NT2/D1 (cell line): ENCODE data around the gene UBE2L6.

Source experiments
- DNase-seq: peaks from one replicate; pipeline ENCODE4 v3.0.0-alpha.2; 2011; ENCODE audit warnings: low read depth, low spot score
- H3K27me3 ChIP-seq: 2 replicates; pipeline ENCODE4 v1.6.0; 2011; ENCODE audit warnings: mild to moderate bottlenecking; ENCODE audit not compliant: insufficient read length, insufficient read depth
- H3K36me3 ChIP-seq: 2 replicates; pipeline ENCODE4 v1.6.1; 2011; ENCODE audit warnings: mild to moderate bottlenecking, low read length, mixed read lengths; ENCODE audit not compliant: insufficient read depth, insufficient read length
- H3K4me1 ChIP-seq: 2 replicates; pipeline ENCODE4 v1.5.1; 2011; ENCODE audit not compliant: insufficient read depth, insufficient read length
- H3K4me3 ChIP-seq: 2 replicates; pipeline ENCODE4 v1.5.1; 2011; ENCODE audit warnings: low read depth; ENCODE audit not compliant: insufficient read length
- H3K9ac ChIP-seq: 2 replicates; pipeline ENCODE4 v1.6.0; 2011; ENCODE audit warnings: low read depth; ENCODE audit not compliant: insufficient read length
- H3K9me3 ChIP-seq: 2 replicates; pipeline ENCODE4 v1.5.1; 2011; ENCODE audit warnings: mild to moderate bottlenecking, low read length; ENCODE audit not compliant: insufficient read depth
- SUZ12 ChIP-seq: IDR thresholded peaks from 2 replicates; pipeline ENCODE4 v1.6.1; 2011; ENCODE audit not compliant: insufficient read length, insufficient read depth; ENCODE audit errors: extremely low read depth
- YY1 ChIP-seq: IDR thresholded peaks from 2 replicates; pipeline ENCODE4 v1.6.1; 2011; ENCODE audit not compliant: insufficient read length, insufficient read depth
- ZNF274 ChIP-seq: IDR thresholded peaks from 2 replicates; pipeline ENCODE4 v1.6.1; 2011; ENCODE audit warnings: mild to moderate bottlenecking, low read depth, low read length

UBE2L6 gene

DNA sequence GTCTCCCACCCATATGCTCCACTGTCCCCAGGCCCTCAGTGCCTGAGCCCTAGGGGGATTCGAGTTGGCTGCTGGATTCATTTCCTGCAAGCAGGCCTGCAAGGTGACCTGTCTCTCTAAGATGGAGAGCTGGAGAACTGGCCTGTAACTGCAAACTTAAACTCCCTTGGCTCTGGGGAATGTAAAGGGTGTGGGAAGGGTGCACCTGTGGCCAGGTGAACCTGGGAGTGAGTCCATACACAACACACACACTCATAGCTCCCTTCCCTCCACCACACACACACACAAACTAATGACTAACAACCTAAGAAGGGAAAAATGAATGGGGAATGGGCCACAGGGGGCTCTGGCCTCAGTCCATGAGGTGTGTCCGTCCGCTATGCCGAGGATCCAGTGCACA lies 15.5 kb downstream of the UBE2L6 start:
- DNase-seq: no peak
- H3K9me3 ChIP-seq: no peaks in the 10 kb centered on the region
- H3K4me1 ChIP-seq: peaks cover 10% of the 10 kb centered on the region
- no peak overlapping the region for H3K9ac ChIP-seq
- H3K27me3 ChIP-seq: no peaks in the 10 kb centered on the region
- H3K36me3 ChIP-seq: peaks cover 3% of the 10 kb centered on the region
- no peak overlapping the region for H3K4me3 ChIP-seq
- TF ChIP-seq SUZ12 (no peak), ZNF274 (no peak), YY1 (no peak)

DNA sequence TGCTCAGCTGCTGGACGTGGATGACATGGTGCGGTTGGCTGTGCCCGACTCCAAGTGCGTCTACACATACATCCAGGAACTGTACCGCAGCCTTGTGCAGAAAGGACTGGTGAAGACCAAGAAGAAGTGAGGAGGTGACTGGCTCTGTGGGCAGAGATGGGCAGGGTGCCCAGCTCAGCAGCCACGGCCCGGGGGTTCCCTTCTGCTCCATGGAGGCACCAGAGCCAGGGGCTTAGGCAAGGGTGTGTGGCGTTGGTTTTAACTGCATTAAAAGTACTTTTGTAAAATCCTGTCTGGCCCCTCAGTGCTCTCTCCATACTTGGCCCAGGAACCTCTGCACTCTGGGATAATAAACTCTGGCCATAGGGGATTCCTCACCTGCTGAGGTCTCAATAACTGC lies 17.5 kb downstream of the UBE2L6 start:
- Histone ChIP-seq H3K27me3 (no peaks in the 10 kb centered on the region), H3K9me3 (no peaks in the 10 kb centered on the region), H3K4me1 (peaks cover 5% of the 10 kb centered on the region), H3K9ac (no peak overlapping the region), H3K36me3 (peaks cover 3% of the 10 kb centered on the region), H3K4me3 (no peak overlapping the region)
- TF ChIP-seq SUZ12 (no peak), YY1 (no peak), ZNF274 (no peak)
- no peak for DNase-seq

DNA sequence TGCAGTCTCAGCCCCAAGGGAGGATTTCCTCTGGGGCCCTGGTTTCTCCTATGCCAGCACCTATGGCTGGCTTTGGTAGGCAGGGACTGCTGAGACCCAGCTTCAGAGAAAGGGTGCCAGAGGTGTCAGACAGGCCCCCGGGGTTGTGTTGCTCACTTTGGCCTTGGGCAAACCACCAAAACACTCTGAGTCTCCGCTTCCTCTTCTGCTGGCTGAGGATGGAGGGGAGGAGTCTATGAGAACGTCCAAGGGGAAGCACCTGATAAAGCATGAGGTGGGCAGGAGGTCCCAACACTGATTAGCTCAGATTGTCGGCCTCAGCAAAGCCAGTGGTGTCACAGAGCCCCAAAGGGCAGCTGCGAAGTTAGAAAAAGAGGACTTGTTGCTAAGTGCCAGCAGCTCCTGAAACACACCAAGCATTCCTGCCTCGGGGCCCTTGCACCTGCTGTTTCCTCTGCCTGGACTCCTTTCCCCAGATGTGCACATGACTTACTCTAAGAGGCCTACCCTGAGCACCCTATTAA lies 19.6 kb downstream of the UBE2L6 start:
- no peak for TF ChIP-seq ZNF274
- TF ChIP-seq YY1: no peak
- no peak for TF ChIP-seq SUZ12
- DNase-seq: no peak
- Histone ChIP-seq H3K9ac (no peak overlapping the region), H3K36me3 (peaks cover 3% of the 10 kb centered on the region), H3K4me3 (no peak overlapping the region), H3K27me3 (no peaks in the 10 kb centered on the region), H3K4me1 (peaks cover 12% of the 10 kb centered on the region), H3K9me3 (no peaks in the 10 kb centered on the region)

DNA sequence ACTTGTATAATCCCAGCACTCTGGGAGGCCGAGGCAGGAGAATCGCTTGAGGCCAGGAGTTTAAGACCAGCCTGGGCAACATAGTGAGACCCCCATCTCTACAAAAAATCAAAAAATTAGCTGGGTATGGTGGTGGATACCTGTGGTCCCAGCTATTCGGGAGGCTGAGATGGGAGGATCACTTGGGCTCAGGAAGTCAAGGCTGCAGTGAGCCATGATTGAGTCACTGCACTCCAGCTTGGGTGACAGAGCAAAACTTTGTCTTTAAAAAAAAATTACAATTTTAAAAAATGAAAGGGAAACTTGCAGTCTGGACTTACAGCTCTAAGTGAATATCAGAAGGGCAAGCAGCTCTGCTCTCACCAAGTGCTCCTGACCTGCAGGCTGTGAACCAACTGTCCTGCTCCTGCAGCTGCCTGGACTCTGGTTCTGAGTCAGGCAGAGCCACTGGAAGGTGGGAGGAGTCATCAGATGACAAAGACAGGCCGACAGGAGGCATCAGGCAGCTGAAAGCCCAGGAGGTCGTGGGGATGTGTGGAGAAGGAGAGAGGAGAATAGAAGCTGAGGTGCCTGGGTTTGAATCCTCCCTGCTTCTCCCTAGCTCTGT lies 20.5 kb downstream of the UBE2L6 start:
- no peak for DNase-seq

DNA sequence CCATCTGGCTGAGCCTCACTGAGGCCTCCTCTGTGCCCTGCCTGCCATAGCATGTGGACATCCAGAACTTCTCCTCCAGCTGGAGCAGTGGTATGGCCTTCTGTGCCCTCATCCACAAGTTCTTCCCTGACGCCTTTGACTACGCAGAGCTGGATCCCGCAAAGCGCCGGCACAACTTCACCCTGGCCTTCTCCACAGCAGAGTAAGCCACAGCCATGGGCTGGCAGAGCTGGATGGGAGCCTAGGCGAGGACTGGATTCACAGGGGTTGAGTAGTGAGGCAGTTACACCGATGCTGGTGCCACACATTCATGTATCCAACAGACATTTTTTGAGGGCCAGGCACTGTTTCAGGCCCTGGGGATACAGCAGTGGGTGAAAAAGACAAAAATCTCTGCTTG lies 21.0 kb downstream of the UBE2L6 start:
- H3K4me1 ChIP-seq: peaks cover 12% of the 10 kb centered on the region
- no peak overlapping the region for H3K4me3 ChIP-seq
- H3K9me3 ChIP-seq: no peaks in the 10 kb centered on the region
- H3K36me3 ChIP-seq: no peaks in the 10 kb centered on the region
- no peak for TF ChIP-seq YY1
- TF ChIP-seq ZNF274: no peak
- TF ChIP-seq SUZ12: no peak
- DNase-seq: no peak
- H3K9ac ChIP-seq: no peak overlapping the region
- no peaks in the 10 kb centered on the region for H3K27me3 ChIP-seq

More for the DNA sequence above, 20.5 kb downstream of the UBE2L6 start:
- peaks cover 12% of the 10 kb centered on the region for H3K4me1 ChIP-seq
- peaks cover 1% of the 10 kb centered on the region for H3K36me3 ChIP-seq
- no peak for TF ChIP-seq ZNF274
- no peak for TF ChIP-seq SUZ12
- TF ChIP-seq YY1: no peak
- H3K4me3 ChIP-seq: no peak overlapping the region
- H3K9ac ChIP-seq: no peak overlapping the region
- H3K9me3 ChIP-seq: no peaks in the 10 kb centered on the region
- H3K27me3 ChIP-seq: no peaks in the 10 kb centered on the region

DNA sequence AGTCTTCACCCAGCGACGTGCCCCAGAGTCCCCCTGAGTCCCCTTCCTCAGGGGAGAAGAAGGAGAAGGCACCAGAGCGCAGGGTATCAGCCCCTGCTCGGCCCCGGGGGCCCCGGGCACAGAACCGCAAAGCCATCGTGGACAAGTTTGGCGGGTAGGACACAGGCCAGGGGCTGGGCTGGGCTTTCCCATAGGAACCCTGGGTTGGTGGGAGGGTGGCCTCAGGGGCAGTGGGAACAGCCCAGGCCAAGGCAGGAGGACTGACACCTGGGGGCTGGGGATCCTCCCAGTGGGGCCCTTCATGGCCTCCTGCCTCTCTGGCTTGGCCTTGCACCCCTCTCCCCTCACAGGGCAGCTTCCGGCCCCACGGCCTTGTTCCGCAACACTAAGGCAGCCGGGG lies 21.6 kb downstream of the UBE2L6 start:
- no peak for TF ChIP-seq ZNF274
- no peak for TF ChIP-seq SUZ12
- no peak for TF ChIP-seq YY1
- H3K4me3 ChIP-seq: no peak overlapping the region
- no peak overlapping the region for H3K9ac ChIP-seq
- H3K36me3 ChIP-seq: no peaks in the 10 kb centered on the region
- H3K27me3 ChIP-seq: no peaks in the 10 kb centered on the region
- no peak for DNase-seq
- H3K9me3 ChIP-seq: no peaks in the 10 kb centered on the region
- H3K4me1 ChIP-seq: peaks cover 12% of the 10 kb centered on the region

DNA sequence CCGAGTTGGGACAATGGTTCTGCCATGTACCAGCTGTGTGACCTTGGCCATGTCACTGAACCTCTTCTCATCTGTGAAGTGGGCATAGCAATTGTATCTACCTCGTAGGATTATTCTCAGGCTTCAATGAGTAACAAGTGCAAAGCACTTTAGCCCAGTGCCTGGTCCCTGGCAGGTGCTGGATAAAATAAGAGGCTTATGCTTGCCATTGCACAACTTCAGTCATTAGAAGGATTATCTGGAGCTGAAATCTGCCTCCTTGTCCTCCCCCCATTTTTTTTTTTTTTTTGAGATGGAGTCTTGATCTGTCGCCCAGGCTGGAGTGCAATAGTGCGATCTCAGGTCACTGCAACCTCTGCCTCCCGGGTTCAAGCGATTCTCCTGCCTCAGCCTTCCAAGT lies 22.9 kb downstream of the UBE2L6 start:
- no peaks in the 10 kb centered on the region for H3K9me3 ChIP-seq
- H3K36me3 ChIP-seq: no peaks in the 10 kb centered on the region
- H3K9ac ChIP-seq: no peak overlapping the region
- TF ChIP-seq YY1 (no peak), SUZ12 (no peak), ZNF274 (no peak)
- DNase-seq: no peak
- no peaks in the 10 kb centered on the region for H3K27me3 ChIP-seq
- H3K4me3 ChIP-seq: no peak overlapping the region
- peaks cover 12% of the 10 kb centered on the region for H3K4me1 ChIP-seq
